ENCODE measurements around the gene MEF2D. TPM values are rescaled to one million over a fixed set of nuclear protein-coding genes. Genes with fewer than 3 reads are reported as not detected.

MEF2D gene
- total and polyA plus RNA-seq, 2 donors (not counting 1 experiment from before 2014, with no cell fraction given), result 65.6 to 128 TPM

DNA sequence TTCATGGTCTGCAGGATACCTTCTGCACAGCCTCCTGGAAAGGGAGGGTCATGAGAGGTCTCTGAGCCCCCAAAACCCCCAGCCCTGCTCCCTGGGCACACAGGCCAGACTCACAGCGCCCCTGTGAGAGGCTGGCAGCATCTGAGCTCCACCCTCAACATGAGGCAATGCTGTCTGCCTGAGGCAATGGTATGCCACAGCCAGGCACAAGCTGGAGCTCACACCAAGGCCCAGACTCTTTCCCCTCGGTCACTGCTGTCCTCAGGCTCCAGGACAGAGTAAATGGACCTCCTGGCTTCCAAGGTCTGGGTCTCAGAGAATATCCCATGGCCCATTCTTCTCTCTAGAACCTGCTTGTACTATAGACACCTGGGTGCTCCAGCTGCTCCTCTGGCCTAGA lies 17.2 kb downstream of the MEF2D start:
- H3K4me2 ChIP-seq (replicated peaks; ENCODE audit: low read depth, low read length, poor library complexity, severe bottlenecking), result no peak overlapping the region
- Mint-ChIP-seq H3K9me3 (ENCODE audit: insufficient read depth) (no peaks in the 10 kb centered on the region), H3K4me1 (peaks cover 79% of the 10 kb centered on the region), H3K27ac (peak overlapping the region; percentile 20), H3K4me3 (no peak overlapping the region), H3K27me3 (no peaks in the 10 kb centered on the region)
- TF ChIP-seq, protein P1, sequence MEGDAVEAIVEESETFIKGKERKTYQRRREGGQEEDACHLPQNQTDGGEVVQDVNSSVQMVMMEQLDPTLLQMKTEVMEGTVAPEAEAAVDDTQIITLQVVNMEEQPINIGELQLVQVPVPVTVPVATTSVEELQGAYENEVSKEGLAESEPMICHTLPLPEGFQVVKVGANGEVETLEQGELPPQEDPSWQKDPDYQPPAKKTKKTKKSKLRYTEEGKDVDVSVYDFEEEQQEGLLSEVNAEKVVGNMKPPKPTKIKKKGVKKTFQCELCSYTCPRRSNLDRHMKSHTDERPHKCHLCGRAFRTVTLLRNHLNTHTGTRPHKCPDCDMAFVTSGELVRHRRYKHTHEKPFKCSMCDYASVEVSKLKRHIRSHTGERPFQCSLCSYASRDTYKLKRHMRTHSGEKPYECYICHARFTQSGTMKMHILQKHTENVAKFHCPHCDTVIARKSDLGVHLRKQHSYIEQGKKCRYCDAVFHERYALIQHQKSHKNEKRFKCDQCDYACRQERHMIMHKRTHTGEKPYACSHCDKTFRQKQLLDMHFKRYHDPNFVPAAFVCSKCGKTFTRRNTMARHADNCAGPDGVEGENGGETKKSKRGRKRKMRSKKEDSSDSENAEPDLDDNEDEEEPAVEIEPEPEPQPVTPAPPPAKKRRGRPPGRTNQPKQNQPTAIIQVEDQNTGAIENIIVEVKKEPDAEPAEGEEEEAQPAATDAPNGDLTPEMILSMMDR (IDR thresholded peaks at IDR 0.05), result no peak
- no peak for TF ChIP-seq EZH2 (IDR thresholded peaks at IDR 0.05; ENCODE audit: borderline replicate concordance, insufficient read depth, low read depth, low read length, poor library complexity, severe bottlenecking)
- no peak overlapping the region for H3K9ac ChIP-seq (ENCODE audit: low read length)
- ChIA-PET CTCF (interaction anchor here (1.0 to 15.5 kb wide), 8 partner anchors 8 to 126 kb away, joined by 3 to 383 read pairs (median 9); partner anchors contain the start of gene MEF2D), POLR2A (interaction anchor here (11.9 kb wide), 1 partner anchor 19 kb away, joined by 193 read pairs; the partner anchor contains the start of gene MEF2D)
- H2AFZ ChIP-seq (ENCODE audit: insufficient read depth, low read depth, low read length, poor library complexity, severe bottlenecking), result no peak overlapping the region
- H3K4me3 ChIP-seq (ENCODE audit: control extremely low read depth in 1 of 5, extremely low read depth in 1 of 5, insufficient read depth in 1 of 5, low read depth in 2 of 5, low read length in 4 of 5), result no peak overlapping the region
- ATAC-seq (ENCODE audit: low read depth) (no peak), DNase-seq (no peak)
- H3K27ac ChIP-seq (ENCODE audit: low read length in 2 of 2), result peak overlapping the region in 1 of 2 donors; percentile 7
- H3K27me3 ChIP-seq (replicated peaks in 1 of 4; ENCODE audit: control extremely low read depth in 1 of 4, control insufficient read depth in 3 of 4, insufficient read depth in 4 of 4, low read length in 3 of 4), result no peaks in the 10 kb centered on the region
- peaks cover 93% of the 10 kb centered on the region for H4K20me1 ChIP-seq (ENCODE audit: control insufficient read depth, insufficient read depth, low read length, poor library complexity, severe bottlenecking)
- H3K36me3 ChIP-seq (replicated peaks in 1 of 2; ENCODE audit: control extremely low read depth in 1 of 2, control insufficient read depth in 1 of 2, extremely low read depth in 1 of 2, insufficient read depth in 2 of 2, low read length in 1 of 2), result peaks cover 3 to 61% of the 10 kb centered on the region in 2 experiments
- H3K4me1 ChIP-seq (ENCODE audit: control insufficient read depth in 2 of 2, insufficient read depth in 2 of 2, low read length in 2 of 2), result peaks cover 40 to 66% of the 10 kb centered on the region in 2 donors
- WGBS (ENCODE audit: insufficient coverage), result 100% methylated on average over 2 of the region's 2 CpGs
- no peaks in the 10 kb centered on the region for H3K9me3 ChIP-seq (ENCODE audit: control extremely low read depth in 1 of 3, control insufficient read depth in 2 of 3, insufficient read depth in 1 of 3, low read length in 2 of 3)
- intact Hi-C loops (cut with micrococcal nuclease), result no loop called here
- H3K79me2 ChIP-seq (ENCODE audit: control insufficient read depth, insufficient read depth, low read length), result peaks cover 89% of the 10 kb centered on the region

DNA sequence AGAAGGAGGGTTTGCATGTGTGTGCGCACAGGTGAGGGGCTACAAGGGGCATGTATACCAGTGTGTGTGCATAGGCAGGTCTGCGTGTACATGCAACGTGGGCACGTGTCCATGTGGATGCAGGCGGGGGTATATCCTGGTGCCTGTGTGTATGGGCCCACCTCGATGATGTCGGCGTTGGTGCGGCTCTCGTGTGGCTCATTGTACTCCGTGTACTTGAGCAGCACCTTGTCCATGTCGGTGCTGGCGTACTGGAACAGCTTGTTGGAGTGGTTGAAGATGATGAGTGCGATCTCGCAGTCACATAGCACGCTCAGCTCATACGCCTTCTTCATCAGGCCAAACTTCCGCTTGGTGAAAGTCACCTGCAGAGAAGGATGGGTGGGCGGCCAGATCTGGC lies 18.3 kb downstream of the MEF2D start:
- intact Hi-C loops (cut with micrococcal nuclease), result no loop called here
- Mint-ChIP-seq H3K27ac (peak overlapping the region; percentile 93), H3K9me3 (ENCODE audit: insufficient read depth) (no peaks in the 10 kb centered on the region), H3K27me3 (no peaks in the 10 kb centered on the region), H3K4me1 (peaks cover 67% of the 10 kb centered on the region), H3K4me3 (no peak overlapping the region)
- Histone ChIP-seq H3K9ac (ENCODE audit: low read length) (no peak overlapping the region), H4K20me1 (ENCODE audit: control insufficient read depth, insufficient read depth, low read length, poor library complexity, severe bottlenecking) (peaks cover 93% of the 10 kb centered on the region), H3K79me2 (ENCODE audit: control insufficient read depth, insufficient read depth, low read length) (peaks cover 89% of the 10 kb centered on the region), H2AFZ (ENCODE audit: insufficient read depth, low read depth, low read length, poor library complexity, severe bottlenecking) (no peak overlapping the region), H3K27me3 (replicated peaks in 1 of 4; ENCODE audit: control extremely low read depth in 1 of 4, control insufficient read depth in 3 of 4, insufficient read depth in 4 of 4, low read length in 3 of 4) (no peaks in the 10 kb centered on the region), H3K9me3 (ENCODE audit: control extremely low read depth in 1 of 3, control insufficient read depth in 2 of 3, insufficient read depth in 1 of 3, low read length in 2 of 3) (no peaks in the 10 kb centered on the region), H3K4me3 (ENCODE audit: control extremely low read depth in 1 of 5, extremely low read depth in 1 of 5, insufficient read depth in 1 of 5, low read depth in 2 of 5, low read length in 4 of 5) (no peak overlapping the region), H3K36me3 (replicated peaks in 1 of 2; ENCODE audit: control extremely low read depth in 1 of 2, control insufficient read depth in 1 of 2, extremely low read depth in 1 of 2, insufficient read depth in 2 of 2, low read length in 1 of 2) (peaks cover 5 to 69% of the 10 kb centered on the region in 2 experiments), H3K27ac (ENCODE audit: low read length in 2 of 2) (peak overlapping the region; percentile 60 to 72), H3K4me1 (ENCODE audit: control insufficient read depth in 2 of 2, insufficient read depth in 2 of 2, low read length in 2 of 2) (peaks cover 29 to 54% of the 10 kb centered on the region in 2 donors), H3K4me2 (replicated peaks; ENCODE audit: low read depth, low read length, poor library complexity, severe bottlenecking) (peak overlapping the region; percentile 10)
- WGBS (ENCODE audit: insufficient coverage), result 96% methylated on average over 18 of the region's 19 CpGs
- DNase-seq (no peak), ATAC-seq (ENCODE audit: low read depth) (no peak)
- ChIA-PET POLR2A (interaction anchor here (2.1 to 11.9 kb wide), 2 partner anchors 10 to 20 kb away, joined by 15 to 193 read pairs; partner anchors contain the start of gene MEF2D), CTCF (interaction anchor here (0.5 to 15.5 kb wide), 11 partner anchors 9 to 251 kb away, joined by 3 to 383 read pairs (median 11); partner anchors contain the start of gene MEF2D)
- no peak for TF ChIP-seq EZH2 (IDR thresholded peaks at IDR 0.05; ENCODE audit: borderline replicate concordance, insufficient read depth, low read depth, low read length, poor library complexity, severe bottlenecking)
- TF ChIP-seq, protein P1 (IDR thresholded peaks at IDR 0.05), result no peak
